ENCODE measurements around the gene BUD31. TPM values are rescaled to one million over a fixed set of nuclear protein-coding genes. Genes with fewer than 3 reads are reported as not detected.

BUD31 gene
- total RNA-seq, 6 donors from 2014 or later = 48.8 to 85.7 (median 63.8) TPM

DNA sequence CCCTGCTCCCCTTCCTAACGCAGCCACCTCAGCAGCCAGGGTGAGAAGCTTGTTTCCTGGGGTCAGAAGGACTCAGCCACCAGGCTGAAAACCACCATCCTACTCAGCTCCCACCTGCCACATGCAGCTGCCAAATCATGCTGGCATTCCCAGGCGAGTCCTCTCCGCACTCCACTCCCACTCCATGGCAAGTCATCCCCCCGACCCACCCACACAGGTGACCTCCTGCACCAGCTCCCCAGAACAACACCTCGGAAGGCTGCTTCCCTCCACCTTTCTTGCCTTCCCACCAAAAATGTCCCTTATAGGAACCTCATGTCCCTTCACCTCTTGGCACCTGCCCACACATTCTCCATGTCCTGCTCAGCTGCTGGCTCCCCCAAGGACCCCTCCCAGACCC is 5.0 kb upstream of the BUD31 start:
- no peaks in the 10 kb centered on the region for H3K9me3 ChIP-seq

DNA sequence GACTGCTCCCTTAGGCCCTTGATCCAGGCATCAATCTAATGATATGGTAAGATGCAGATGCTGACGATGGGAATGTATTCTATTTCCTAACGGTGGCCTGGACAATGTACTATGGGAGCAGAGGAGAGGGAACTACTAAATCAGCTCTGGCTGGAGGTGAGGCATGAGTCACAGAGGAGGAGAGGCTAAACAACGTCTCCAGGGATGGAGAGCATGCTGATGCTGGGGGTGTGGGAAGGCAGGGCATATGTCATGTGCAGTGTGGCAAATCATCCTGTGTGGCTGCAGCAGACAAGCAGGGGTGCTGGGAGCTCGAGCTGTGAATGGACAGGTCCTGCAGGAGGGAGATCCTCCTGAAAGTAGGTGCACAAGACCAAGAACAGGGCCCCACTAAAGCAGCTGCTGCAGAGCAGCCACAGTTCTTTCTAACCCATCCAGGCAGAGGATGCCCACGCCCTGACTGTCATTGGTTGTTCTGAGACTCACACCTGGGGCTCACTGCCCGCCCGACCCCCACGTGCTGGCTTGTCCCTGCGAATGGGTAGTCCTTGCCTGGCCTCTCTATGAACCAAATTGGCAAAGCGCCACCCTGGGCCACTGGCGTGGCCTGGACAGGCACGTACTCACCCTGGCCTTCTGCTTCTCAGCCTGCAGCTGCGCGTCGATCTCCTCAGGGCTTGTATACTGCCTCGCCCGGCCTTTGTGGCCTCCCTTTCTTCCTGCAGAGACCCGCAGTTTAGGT is 4.4 kb upstream of the BUD31 start:
- no peak for DNase-seq
- H3K9me3 ChIP-seq = no peaks in the 10 kb centered on the region
- H3K27me3 ChIP-seq = no peaks in the 10 kb centered on the region
- H3K36me3 ChIP-seq = peaks cover 7 to 57% (median 50%) of the 10 kb centered on the region in 4 donors
- ATAC-seq (ENCODE audit: low FRiP score in 2 of 2) = no peak
- peaks cover 19 to 38% (median 32%) of the 10 kb centered on the region in 4 donors for H3K4me1 ChIP-seq
- WGBS, 2 donors = 80 to 87% methylated on average over 12 to 18 of the region's 18 CpGs
- TF ChIP-seq POLR2A (IDR thresholded peaks at IDR 0.05) (no peak), POLR2AphosphoS5 (IDR thresholded peaks at IDR 0.05) (no peak), EP300 (IDR thresholded peaks at IDR 0.05) (no peak)
- TF ChIP-seq, protein P1, sequence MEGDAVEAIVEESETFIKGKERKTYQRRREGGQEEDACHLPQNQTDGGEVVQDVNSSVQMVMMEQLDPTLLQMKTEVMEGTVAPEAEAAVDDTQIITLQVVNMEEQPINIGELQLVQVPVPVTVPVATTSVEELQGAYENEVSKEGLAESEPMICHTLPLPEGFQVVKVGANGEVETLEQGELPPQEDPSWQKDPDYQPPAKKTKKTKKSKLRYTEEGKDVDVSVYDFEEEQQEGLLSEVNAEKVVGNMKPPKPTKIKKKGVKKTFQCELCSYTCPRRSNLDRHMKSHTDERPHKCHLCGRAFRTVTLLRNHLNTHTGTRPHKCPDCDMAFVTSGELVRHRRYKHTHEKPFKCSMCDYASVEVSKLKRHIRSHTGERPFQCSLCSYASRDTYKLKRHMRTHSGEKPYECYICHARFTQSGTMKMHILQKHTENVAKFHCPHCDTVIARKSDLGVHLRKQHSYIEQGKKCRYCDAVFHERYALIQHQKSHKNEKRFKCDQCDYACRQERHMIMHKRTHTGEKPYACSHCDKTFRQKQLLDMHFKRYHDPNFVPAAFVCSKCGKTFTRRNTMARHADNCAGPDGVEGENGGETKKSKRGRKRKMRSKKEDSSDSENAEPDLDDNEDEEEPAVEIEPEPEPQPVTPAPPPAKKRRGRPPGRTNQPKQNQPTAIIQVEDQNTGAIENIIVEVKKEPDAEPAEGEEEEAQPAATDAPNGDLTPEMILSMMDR (IDR thresholded peaks at IDR 0.05) = no peak
- H3K4me3 ChIP-seq = no peak overlapping the region
- H3K27ac ChIP-seq = no peak overlapping the region

More for the DNA sequence above, 5.0 kb upstream of the BUD31 start:
- ATAC-seq (ENCODE audit: low FRiP score in 2 of 2) (no peak), DNase-seq (no peak)
- Histone ChIP-seq H3K4me1 (peaks cover 19 to 42% (median 37%) of the 10 kb centered on the region in 4 donors), H3K27ac (no peak overlapping the region), H3K36me3 (peaks cover 7 to 63% (median 57%) of the 10 kb centered on the region in 4 donors), H3K4me3 (no peak overlapping the region), H3K27me3 (no peaks in the 10 kb centered on the region)
- WGBS, 2 donors = 93 to 97% methylated on average over 5 of the region's 5 CpGs
- TF ChIP-seq POLR2A (IDR thresholded peaks at IDR 0.05) (no peak), POLR2AphosphoS5 (IDR thresholded peaks at IDR 0.05) (no peak), EP300 (IDR thresholded peaks at IDR 0.05) (no peak)
- TF ChIP-seq, protein P1 (IDR thresholded peaks at IDR 0.05) = no peak

DNA sequence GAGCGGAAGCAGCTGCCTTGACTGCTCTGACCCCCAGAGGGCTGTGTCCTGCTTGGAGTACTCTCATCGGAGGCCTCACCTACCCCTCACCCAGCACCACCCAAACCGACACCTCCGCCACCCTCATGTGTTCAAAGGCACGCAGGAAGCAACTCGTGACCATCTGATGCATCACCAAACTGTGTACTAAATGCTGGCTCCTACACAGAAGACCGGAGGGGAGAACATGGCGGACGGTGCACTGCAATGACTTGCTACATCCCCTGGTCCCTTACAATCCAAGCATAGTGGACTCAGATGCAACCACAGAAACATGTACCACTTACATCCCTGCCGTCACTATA is 3.8 kb upstream of the BUD31 start:
- Histone ChIP-seq H3K27me3 (no peaks in the 10 kb centered on the region), H3K36me3 (peaks cover 7 to 52% (median 45%) of the 10 kb centered on the region in 4 donors), H3K27ac (no peak overlapping the region), H3K4me3 (no peak overlapping the region), H3K4me1 (peaks cover 24 to 38% (median 35%) of the 10 kb centered on the region in 4 donors), H3K9me3 (no peaks in the 10 kb centered on the region)
- DNase-seq (no peak), ATAC-seq (ENCODE audit: low FRiP score in 2 of 2) (no peak)
- 91 to 92% methylated on average over 7 to 10 of the region's 10 CpGs for WGBS, 2 donors
- TF ChIP-seq EP300 (IDR thresholded peaks at IDR 0.05) = no peak
- no peak for TF ChIP-seq POLR2AphosphoS5 (IDR thresholded peaks at IDR 0.05)
- TF ChIP-seq, protein P1 (IDR thresholded peaks at IDR 0.05) = no peak
- TF ChIP-seq POLR2A (IDR thresholded peaks at IDR 0.05) = no peak

DNA sequence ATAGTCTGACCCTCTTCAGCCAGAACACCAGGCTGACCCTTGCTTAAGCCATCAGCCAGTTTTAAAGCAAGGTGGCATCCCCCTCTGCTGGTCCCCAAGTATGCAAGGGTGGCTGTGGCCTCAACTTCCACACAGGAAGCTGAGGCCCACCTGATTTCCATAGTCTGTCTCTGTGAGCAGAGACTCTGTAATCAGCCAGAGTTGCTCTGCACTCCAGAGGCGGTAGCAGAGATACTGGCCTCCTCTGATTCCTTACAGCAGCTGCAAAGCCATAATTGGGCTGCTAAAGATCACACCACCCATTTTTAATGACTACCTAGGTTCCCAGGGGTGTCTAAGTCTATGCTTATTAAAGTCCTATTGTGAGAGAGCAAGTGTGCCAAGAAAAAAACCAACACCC is 2.2 kb upstream of the BUD31 start:
- Histone ChIP-seq H3K36me3 (peaks cover 4 to 49% (median 41%) of the 10 kb centered on the region in 4 donors), H3K9me3 (no peaks in the 10 kb centered on the region), H3K27ac (peak overlapping the region in 1 of 4 donors; percentile 99), H3K4me1 (peaks cover 29 to 40% (median 36%) of the 10 kb centered on the region in 4 donors), H3K4me3 (peak overlapping the region in 1 of 4 donors; percentile 84), H3K27me3 (no peaks in the 10 kb centered on the region)
- WGBS, 2 donors = 60 to 67% methylated on average over 1 of the region's 1 CpG
- no peak for DNase-seq
- no peak for ATAC-seq (ENCODE audit: low FRiP score in 2 of 2)
- TF ChIP-seq POLR2AphosphoS5 (IDR thresholded peaks at IDR 0.05) (no peak), EP300 (IDR thresholded peaks at IDR 0.05) (no peak), POLR2A (IDR thresholded peaks at IDR 0.05) (no peak)
- TF ChIP-seq, protein P1 (IDR thresholded peaks at IDR 0.05) = no peak
